Esophagus squamous epithelium (tissue), 5 donors: ENCODE results near the gene TMEM218. TPM values are rescaled to one million over a fixed set of nuclear protein-coding genes. Genes with fewer than 3 reads are reported as not detected.

Experiments used
- DNase-seq: peaks from one replicate; lab custom pipeline; 2025; lab: John Stamatoyannopoulos, UW
- H3K27ac ChIP-seq, 4 donors: fragments of 200-600 bp; sonication (generic); one replicate each; pipeline ENCODE4 v1.5.1; 2016 to 2019; ENCODE audit warnings: mild to moderate bottlenecking in 1 of 4
- H3K27me3 ChIP-seq, 4 donors: fragments of 200-600 bp; sonication (generic); 1 replicate in 3 of 4; 2 replicates in 1 of 4; pipeline versions ENCODE4 v1.5.1 to v1.6.0; 2017 to 2021; ENCODE audit warnings: antibody characterized with exemption in 1 of 4
- H3K36me3 ChIP-seq, 3 donors: fragments of 200-600 bp; sonication (generic); one replicate each; pipeline ENCODE4 v1.5.1; 2016 to 2019
- H3K4me1 ChIP-seq, 3 donors: fragments of 200-600 bp; sonication (generic); one replicate each; pipeline ENCODE4 v1.5.1; 2017 to 2019
- H3K4me3 ChIP-seq, 4 donors: fragments of 200-600 bp; sonication (generic); 1 replicate in 3 of 4; 2 replicates in 1 of 4; pipeline ENCODE4 v1.5.1; 2016 to 2019; ENCODE audit warnings: mild to moderate bottlenecking in 2 of 4, moderate library complexity in 1 of 4
- H3K9me3 ChIP-seq, 3 donors: fragments of 200-600 bp; sonication (generic); one replicate each; pipeline ENCODE4 v1.5.1; 2016 to 2019
- CTCF ChIP-seq, 6 experiments: fragments of 450-650 bp in 4 of 6; fragments of 200-600 bp in 2 of 6; sonication (generic) in 2 of 6; IDR thresholded peaks; one replicate each; pipeline ENCODE4 v1.5.1; 2016 to 2019; ENCODE audit warnings: antibody characterized with exemption in 6 of 6, mild to moderate bottlenecking in 4 of 6, moderate library complexity in 4 of 6
- POLR2A ChIP-seq, 4 donors: fragments of 450-650 bp; IDR thresholded peaks; one replicate each; pipeline ENCODE4 v1.6.1; 2017; ENCODE audit warnings: antibody characterized with exemption in 4 of 4, mild to moderate bottlenecking in 4 of 4, moderate library complexity in 3 of 4
- WGBS, 2 donors: methylation state at CpG; one replicate each; pipeline ENCODE4 v1.1.5; 2018; 5-methylcytosine and 5-hydroxymethylcytosine counted together
- intact Hi-C: fragments of 100-400 bp; cut with DNase I; formaldehyde crosslinking; loops from one replicate; pipeline ENCODE4 v1.15.0; 2022
- total RNA-seq, 4 donors: library from RNA; depleted of rRNA; stranded (reverse); fragments of >200 nt; gene quantifications; one replicate each; pipeline ENCODE4 v1.1.0, GENCODE V29; 2016
- donor health status: DM: yes; HTN: yes; CAD: no.

The TMEM218 gene
- total RNA-seq, 4 donors from 2014 or later: 7.5 to 17.3 (median 13.9) TPM

- TF ChIP-seq CTCF (IDR thresholded peaks at IDR 0.05): no peak
- TF ChIP-seq POLR2A (IDR thresholded peaks at IDR 0.05): no peak
- intact Hi-C loops: no loop called here
- no peak overlapping the region for H3K27ac ChIP-seq
Measured at GRCh38 chr11:125055107-125055715, 56.2 kb downstream of the TMEM218 start.

GRCh38 chr11:125053167-125053566 lies 58.3 kb downstream of the TMEM218 start:
- no peak for DNase-seq
- Histone ChIP-seq H3K27me3 (no peaks in the 10 kb centered on the region), H3K4me1 (peaks cover 0 to 27% (median 0%) of the 10 kb centered on the region in 3 donors), H3K4me3 (no peak overlapping the region), H3K27ac (no peak overlapping the region), H3K36me3 (no peaks in the 10 kb centered on the region), H3K9me3 (no peaks in the 10 kb centered on the region)
- no peak for TF ChIP-seq POLR2A (IDR thresholded peaks at IDR 0.05)
- TF ChIP-seq CTCF (IDR thresholded peaks at IDR 0.05): no peak
- intact Hi-C loops: no loop called here
- 40 to 63% methylated on average over 1 of the region's 1 CpG for WGBS, 2 donors

More at GRCh38 chr11:125055107-125055715, 56.2 kb downstream of the TMEM218 start:
- H3K27me3 ChIP-seq: no peaks in the 10 kb centered on the region
- H3K36me3 ChIP-seq: no peaks in the 10 kb centered on the region
- DNase-seq: no peak
- H3K9me3 ChIP-seq: no peaks in the 10 kb centered on the region
- WGBS, 2 donors: 46 to 53% methylated on average over 2 of the region's 2 CpGs
- no peak overlapping the region for H3K4me3 ChIP-seq
- H3K4me1 ChIP-seq: peaks cover 0 to 27% (median 0%) of the 10 kb centered on the region in 3 donors

- TF ChIP-seq POLR2A (IDR thresholded peaks at IDR 0.05) (no peak), CTCF (IDR thresholded peaks at IDR 0.05) (no peak)
- peaks cover 0 to 27% (median 0%) of the 10 kb centered on the region in 3 donors for H3K4me1 ChIP-seq
- no peaks in the 10 kb centered on the region for H3K9me3 ChIP-seq
- no peaks in the 10 kb centered on the region for H3K27me3 ChIP-seq
- DNase-seq: no peak
- no peak overlapping the region for H3K27ac ChIP-seq
- intact Hi-C loops: no loop called here
- no peak overlapping the region for H3K4me3 ChIP-seq
- H3K36me3 ChIP-seq: no peaks in the 10 kb centered on the region
Measured at GRCh38 chr11:125052047-125052446, 59.4 kb downstream of the TMEM218 start.

- TF ChIP-seq CTCF (IDR thresholded peaks at IDR 0.05) (no peak), POLR2A (IDR thresholded peaks at IDR 0.05) (no peak)
- Histone ChIP-seq H3K4me1 (peaks cover 0 to 13% (median 0%) of the 10 kb centered on the region in 3 donors), H3K27ac (peak overlapping the region in 1 of 4 donors; percentile 38), H3K36me3 (no peaks in the 10 kb centered on the region), H3K27me3 (no peaks in the 10 kb centered on the region), H3K9me3 (no peaks in the 10 kb centered on the region), H3K4me3 (no peak overlapping the region)
- WGBS, 2 donors: 74 to 83% methylated on average over 4 of the region's 4 CpGs
- intact Hi-C loops: no loop called here
- DNase-seq: no peak
Measured at GRCh38 chr11:125049164-125049792, 62.1 kb downstream of the TMEM218 start.

Other genes starting within 250 kb of the TMEM218 start
- 10 to 100 TPM in 1 of 4 donors, 1 to 10 TPM in 3; 1.8 to 12.4 (median 3.8) TPM for gene ROBO3, start 246.2 kb downstream of the TMEM218 start, total RNA-seq
- 10 to 100 TPM in 2 of 4 donors, 1 to 10 TPM in 2; 4.5 to 11.9 (median 8.6) TPM for gene ROBO4, start 213.8 kb downstream of the TMEM218 start, total RNA-seq
- gene HEPN1, start 192.4 kb downstream of the TMEM218 start, total RNA-seq: not detected
- not detected for gene HEPACAM, start 175.6 kb downstream of the TMEM218 start, total RNA-seq
- gene CCDC15, start 157.4 kb downstream of the TMEM218 start, total RNA-seq: 1 to 10 TPM; 2.0 to 3.2 (median 2.9) TPM
- 10 to 100 TPM; 24.9 to 44.4 (median 29.4) TPM for gene SLC37A2, start 48.3 kb downstream of the TMEM218 start, total RNA-seq
- gene PKNOX2, start 53.1 kb upstream of the TMEM218 start, total RNA-seq: 1 to 10 TPM in 2 of 4 donors, under 1 TPM in 1, not detected in 1; 0.40 to 5.9 (median 1.1) TPM